ENCODE results near the gene MAP4K1. TPM values are rescaled to one million over a fixed set of nuclear protein-coding genes. Genes with fewer than 3 reads are reported as not detected.
"Not testable (repeated sequence)": the region's sequence is repeated elsewhere in the genome, so short reads cannot be mapped to it uniquely, and the experiment has no call there.

The MAP4K1 gene
- total RNA-seq, 1 donor from 2014 or later: 284 TPM

GRCh38 chr19:38631301-38631700, 13.5 kb upstream of the MAP4K1 start:
- intact Hi-C loops (cut with micrococcal nuclease): not testable (repeated sequence)

- intact Hi-C loops (cut with micrococcal nuclease): no loop called here
Measured at GRCh38 chr19:38629568-38629967, 11.8 kb upstream of the MAP4K1 start.

DNA sequence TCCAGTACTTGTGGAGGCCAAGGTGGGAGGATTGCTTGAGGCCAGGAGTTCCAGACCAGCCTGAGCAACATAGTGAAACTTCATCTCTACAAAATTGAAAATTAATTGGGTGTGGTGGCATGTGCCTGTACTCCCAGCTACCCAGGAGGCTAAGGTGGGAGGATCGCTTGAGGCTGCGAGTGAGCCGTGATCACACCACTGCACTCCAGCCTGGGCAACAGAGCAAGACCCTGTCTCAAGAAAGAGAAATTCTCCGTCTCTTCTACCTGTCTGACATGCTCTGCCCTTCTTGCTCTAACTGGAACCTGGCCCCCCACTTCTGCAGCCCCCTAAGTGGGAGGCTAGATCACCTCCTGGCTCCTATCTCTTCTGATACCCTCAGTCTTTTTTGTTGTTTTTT, 8.6 kb upstream of the MAP4K1 start:
- intact Hi-C loops (cut with micrococcal nuclease): no loop called here

GRCh38 chr19:38624822-38625221, 7.1 kb upstream of the MAP4K1 start:
- intact Hi-C loops (cut with micrococcal nuclease): no loop called here

DNA sequence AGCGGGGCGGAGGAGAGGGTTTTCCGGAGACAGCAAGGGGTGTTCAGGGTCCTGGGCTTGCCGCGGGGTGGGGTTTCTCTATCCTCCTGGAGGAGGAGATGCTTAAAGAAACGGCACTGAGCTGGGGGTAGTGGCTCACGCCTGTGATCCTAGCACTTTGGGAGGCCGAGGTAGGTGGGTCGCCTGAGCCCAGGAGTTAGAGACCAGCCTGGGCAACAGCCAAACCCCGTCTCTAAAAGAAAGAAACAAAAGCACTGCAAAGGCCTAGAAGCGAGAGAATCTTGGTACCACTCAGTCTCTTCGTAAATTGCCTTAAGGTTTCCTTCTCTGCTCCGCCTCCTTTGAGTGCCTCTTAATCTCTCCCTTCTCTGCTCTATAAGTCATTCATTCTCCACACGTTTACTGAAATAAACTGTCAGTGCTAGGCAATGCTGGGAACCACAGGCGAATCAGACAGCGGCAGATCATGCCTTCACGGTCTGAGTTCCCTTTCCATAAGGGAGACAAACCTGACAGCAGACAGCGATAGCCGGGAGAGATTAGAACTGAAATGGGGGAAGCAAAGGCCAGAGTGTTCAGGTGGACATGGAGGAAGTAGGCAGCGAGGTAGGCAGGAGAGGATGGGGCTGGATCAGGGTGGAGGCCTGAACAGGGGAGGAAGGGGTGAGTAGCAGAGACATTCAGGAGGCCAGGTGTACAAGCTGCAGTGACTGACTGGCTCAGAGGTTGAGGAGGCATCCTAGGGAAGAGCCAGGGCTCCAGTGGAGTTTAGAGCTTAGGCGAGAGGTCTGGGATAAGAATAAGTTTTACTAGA, 1.8 kb upstream of the MAP4K1 start:
- intact Hi-C loops (cut with micrococcal nuclease): loop anchor here (1.0 to 2.0 kb wide), 5 partner anchors 28 to 311 kb away; partner anchors contain the start of genes ACTN4, MRPS12 and SARS2

GRCh38 chr19:38618590-38619360, 1.0 kb upstream of the MAP4K1 start, which contains the start of gene EIF3K:
Gene EIF3K, plus strand, starts transcription at chr19:38619188. Its CDS starts 81 bp downstream, at chr19:38619269.
- intact Hi-C loops (cut with micrococcal nuclease): loop anchor here (1.0 to 2.0 kb wide), 6 partner anchors 29 to 312 kb away; partner anchors contain the start of genes ACTN4, MRPS12, NFKBIB and SARS2

DNA sequence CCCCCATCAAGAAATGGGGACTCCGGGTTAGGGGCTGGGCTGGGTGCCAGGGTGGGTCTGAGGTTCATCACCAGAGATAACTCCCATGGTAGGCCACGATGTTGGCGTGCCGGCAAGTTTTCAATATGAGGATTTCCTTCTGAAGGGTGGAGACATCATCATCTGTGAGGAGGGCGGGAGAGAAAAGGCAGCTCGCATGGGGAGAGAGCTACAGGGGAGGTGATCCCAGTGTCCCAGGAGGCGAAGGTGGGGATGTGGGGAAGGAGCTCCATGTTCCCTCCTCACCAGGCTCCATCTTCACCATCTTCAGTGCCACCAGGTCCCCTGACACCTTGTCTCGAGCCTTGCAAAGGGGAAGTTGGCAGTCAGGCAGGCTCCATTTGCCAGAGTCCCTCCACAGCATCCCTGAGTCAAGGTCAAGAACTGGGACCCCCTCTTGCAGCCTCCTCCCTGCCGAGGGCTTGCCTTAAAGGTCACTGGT, 430 bp downstream of the MAP4K1 start:
- intact Hi-C loops (cut with micrococcal nuclease): loop anchor here (1.0 kb wide), 1 partner anchor 102 kb away; no protein-coding TSS in a partner anchor

DNA sequence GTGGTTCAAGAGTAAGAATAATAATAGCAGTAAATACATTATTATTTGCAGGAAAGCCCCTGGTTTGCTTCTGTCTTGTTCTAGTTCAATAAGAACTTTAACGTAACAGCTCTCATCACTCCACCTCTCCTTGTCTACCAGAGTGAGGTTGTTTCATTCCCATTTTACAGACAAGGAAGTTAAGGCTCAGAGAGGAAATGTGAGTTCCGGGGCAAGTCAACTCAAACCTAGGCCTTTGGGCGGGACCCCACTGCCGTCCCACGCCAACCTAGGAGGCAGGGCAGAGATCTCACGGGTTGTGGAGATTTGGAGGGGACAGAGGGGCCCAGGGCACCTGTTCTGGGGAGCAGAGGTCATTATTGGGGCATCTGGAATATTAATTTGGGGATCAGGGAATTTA, 1.5 kb downstream of the MAP4K1 start:
- intact Hi-C loops (cut with micrococcal nuclease): no loop called here

DNA sequence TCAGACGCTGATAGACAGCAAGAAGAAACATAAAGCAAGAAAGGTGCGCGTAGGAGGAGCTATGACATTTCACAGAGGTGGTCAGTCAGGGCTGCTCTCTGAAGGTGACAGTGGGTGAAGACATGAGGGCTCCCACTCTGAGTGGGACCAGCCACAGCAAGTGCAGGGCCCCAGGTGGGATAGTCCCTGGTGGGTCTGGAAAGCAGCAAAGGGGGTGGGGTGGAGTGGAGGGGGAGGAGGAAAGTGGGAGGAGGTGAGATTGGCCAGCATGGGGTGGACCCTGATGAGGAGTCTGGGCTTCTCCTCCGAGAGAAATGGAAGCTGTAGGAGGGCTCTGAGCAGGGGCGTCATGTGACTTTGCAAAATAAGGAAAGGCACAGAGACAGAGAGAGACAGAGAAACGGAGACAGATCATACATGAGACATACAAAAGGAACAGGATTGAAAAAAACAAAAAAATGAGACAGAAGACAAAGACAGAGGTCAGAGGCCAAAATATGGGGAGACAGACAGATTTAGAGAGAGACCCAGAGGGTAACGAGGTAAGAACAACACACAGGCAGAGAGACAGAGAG, 2.7 kb downstream of the MAP4K1 start:
- intact Hi-C loops (cut with micrococcal nuclease): no loop called here

GRCh38 chr19:38614289-38614688, 3.5 kb downstream of the MAP4K1 start:
- intact Hi-C loops (cut with micrococcal nuclease): no loop called here

DNA sequence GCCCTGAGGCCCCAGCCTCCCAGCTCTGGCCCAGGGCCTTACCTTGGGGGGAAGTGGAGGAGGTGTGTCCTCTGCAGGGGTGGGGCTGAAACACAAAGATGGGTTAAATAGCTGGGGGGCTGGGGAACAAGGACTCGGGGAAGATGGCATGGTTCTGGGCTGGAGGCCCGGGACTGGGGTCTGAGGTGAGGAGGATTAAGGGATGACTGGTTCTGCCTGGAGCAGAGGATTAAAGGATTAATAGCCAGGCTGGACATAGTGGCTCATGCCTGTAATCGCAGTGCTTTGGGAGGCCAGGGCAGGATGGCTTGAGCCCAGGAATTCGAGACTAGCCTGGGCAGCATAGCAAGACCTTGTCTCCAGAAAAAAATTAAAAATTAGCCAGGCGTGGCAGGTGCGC, 11.6 kb downstream of the MAP4K1 start:
- intact Hi-C loops (cut with micrococcal nuclease): no loop called here

DNA sequence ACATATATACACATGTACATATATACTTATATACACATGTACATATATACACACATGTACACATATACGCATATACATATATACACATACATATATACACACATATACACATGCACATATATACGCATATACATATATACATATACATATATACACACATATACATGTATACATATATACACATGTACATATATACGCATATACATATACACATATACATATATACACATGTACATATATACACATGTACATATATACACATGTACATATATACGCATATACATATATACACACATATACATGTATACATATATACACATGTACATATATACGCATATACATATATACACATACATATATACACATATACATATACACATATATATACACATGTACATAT, 14.9 kb downstream of the MAP4K1 start:
- intact Hi-C loops (cut with micrococcal nuclease): not testable (repeated sequence)

DNA sequence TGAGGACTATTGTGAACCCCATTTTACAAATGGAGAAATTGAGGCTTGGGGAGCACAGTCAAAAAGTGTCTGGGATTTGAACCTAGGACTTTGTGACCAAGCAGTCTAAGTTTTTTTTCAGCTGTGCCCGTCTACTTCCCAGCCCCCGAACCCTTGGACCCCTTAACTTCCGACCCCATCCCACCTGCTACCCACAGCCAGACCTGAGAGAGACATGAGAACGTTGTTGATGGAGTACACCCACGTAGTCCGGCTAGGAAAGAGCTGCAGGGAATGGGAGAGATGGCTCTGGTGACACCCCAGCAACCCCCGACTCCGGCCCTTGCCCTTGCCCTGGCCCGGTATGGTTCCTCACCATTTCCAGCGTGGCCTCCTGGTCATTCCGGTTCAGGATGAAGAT, 18.0 kb downstream of the MAP4K1 start:
- intact Hi-C loops (cut with micrococcal nuclease): no loop called here

- intact Hi-C loops (cut with micrococcal nuclease): no loop called here
Measured at GRCh38 chr19:38597075-38597474, 20.7 kb downstream of the MAP4K1 start.

- intact Hi-C loops (cut with micrococcal nuclease): no loop called here
Measured at GRCh38 chr19:38596057-38596981, 21.4 kb downstream of the MAP4K1 start.

GRCh38 chr19:38592940-38593339, 24.8 kb downstream of the MAP4K1 start:
- intact Hi-C loops (cut with micrococcal nuclease): no loop called here

- intact Hi-C loops (cut with micrococcal nuclease): no loop called here
Measured at GRCh38 chr19:38588041-38588440, 29.7 kb downstream of the MAP4K1 start.

- intact Hi-C loops (cut with micrococcal nuclease): no loop called here
Measured at GRCh38 chr19:38587562-38587961, 30.2 kb downstream of the MAP4K1 start.

DNA sequence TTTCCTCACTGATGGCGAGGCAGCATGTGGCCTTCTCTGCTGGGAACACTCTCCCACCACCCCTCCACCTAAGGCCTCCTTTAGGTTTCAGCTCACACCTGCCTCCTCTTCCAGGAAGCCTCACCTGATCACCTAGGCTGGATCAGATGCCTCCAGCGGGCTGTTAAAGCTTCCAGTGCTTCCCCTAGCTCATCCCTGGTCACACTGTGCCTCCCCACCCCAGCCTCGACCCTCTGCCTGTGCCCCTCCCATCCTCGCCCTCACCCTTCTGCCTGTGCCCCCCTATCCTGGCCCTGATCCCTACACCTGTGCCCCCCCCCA, 33.8 kb downstream of the MAP4K1 start:
- intact Hi-C loops (cut with micrococcal nuclease): no loop called here

GRCh38 chr19:38583219-38583984, 34.4 kb downstream of the MAP4K1 start:
- intact Hi-C loops (cut with micrococcal nuclease): no loop called here

Measured in T-helper 2 cell treated with Interferon-gamma antibody and Interleukin-4, amounts not matched to agents 100 ng/mL and 5 ng/mL, for 36 hours (primary cell).